Esophagus muscularis mucosa (tissue), 4 donors: ENCODE results near the gene DSCAML1.

Experiments used
- CTCF ChIP-seq, 3 experiments: fragments of 200-600 bp in 2 of 3; fragments of 450-650 bp in 1 of 3; sonication (generic) in 2 of 3; IDR thresholded peaks; one replicate each; pipeline ENCODE4 v1.5.1; 2017 to 2019; ENCODE audit warnings: antibody characterized with exemption in 3 of 3, mild to moderate bottlenecking in 2 of 3, moderate library complexity in 1 of 3
- EP300 ChIP-seq: sonication (generic); formaldehyde crosslinking; IDR thresholded peaks from one replicate; pipeline ENCODE4 v1.6.1; 2017; ENCODE audit warnings: antibody characterized with exemption
- POLR2A ChIP-seq: fragments of 450-650 bp; IDR thresholded peaks from one replicate; pipeline ENCODE4 v1.6.1; 2017; ENCODE audit warnings: antibody characterized with exemption, moderate library complexity, mild to moderate bottlenecking, low read depth

GRCh38 chr11:117392979-117393378 is 404.0 kb downstream of the DSCAML1 start:
- TF ChIP-seq CTCF (IDR thresholded peaks at IDR 0.05) (no peak), EP300 (no peak), POLR2A (no peak)
